Rectal smooth muscle tissue (tissue), 1 donor: Measurements from ENCODE around the gene IFI27.
A peak's percentile ranks its signal among the peaks of the same experiment; 100 is the strongest.
"Not testable (repeated sequence)": the region's sequence is repeated elsewhere in the genome, so short reads cannot be mapped to it uniquely, and the experiment has no call there.

Experiments used
- H3K27ac ChIP-seq: one replicate; pipeline ENCODE4 v1.7.0; 2013; ENCODE audit warnings: low read depth, low read length, inconsistent platforms
- H3K27me3 ChIP-seq: one replicate; pipeline ENCODE4 v1.7.0; 2013; ENCODE audit warnings: low read length; ENCODE audit not compliant: control insufficient read depth, insufficient read depth
- H3K36me3 ChIP-seq: one replicate; pipeline ENCODE4 v1.7.0; 2013; ENCODE audit warnings: low read length; ENCODE audit not compliant: control insufficient read depth, insufficient read depth
- H3K4me1 ChIP-seq: one replicate; pipeline ENCODE4 v1.7.0; 2013; ENCODE audit warnings: low read length; ENCODE audit not compliant: control insufficient read depth, insufficient read depth
- H3K4me3 ChIP-seq: one replicate; pipeline ENCODE4 v1.7.0; 2013; ENCODE audit warnings: low read length
- H3K9ac ChIP-seq: one replicate; pipeline ENCODE4 v1.7.0; 2013; ENCODE audit warnings: low read length

IFI27 gene

DNA sequence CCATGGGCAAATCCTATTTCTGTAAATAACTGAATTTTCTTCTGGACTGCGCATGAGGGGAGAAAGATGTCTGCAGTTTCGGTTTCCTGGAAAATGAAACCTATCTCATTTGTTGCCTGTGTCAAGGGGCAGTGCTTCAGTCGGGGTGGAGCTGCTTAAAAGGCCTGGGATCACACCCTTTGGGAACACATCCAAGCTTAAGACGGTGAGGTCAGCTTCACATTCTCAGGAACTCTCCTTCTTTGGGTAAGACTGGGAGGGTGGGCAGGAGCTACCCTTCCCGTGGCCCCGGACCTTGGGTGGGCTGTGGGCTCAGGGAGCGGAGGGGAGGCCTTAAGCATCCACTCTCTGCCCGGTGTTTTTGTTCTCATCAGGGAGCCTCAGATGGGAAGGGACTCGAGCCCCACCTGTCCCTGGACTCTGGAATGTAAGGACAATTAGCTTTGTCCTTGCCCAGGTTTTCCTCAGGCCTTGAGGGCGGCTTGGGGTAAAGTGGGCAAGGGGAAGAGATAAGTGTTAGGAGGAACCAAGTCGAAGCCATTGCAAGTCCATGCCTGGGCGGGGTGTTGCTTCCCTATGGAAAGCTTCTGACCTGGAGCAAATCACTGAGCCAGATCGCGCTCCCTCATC, at the start of gene IFI27:
Gene IFI27 (plus strand): TSS at position 185 of the 630 bp plus-strand sequence.
- peak within 1 kb of the TSS; percentile 48 for H3K27ac ChIP-seq
- H3K4me3 ChIP-seq = peak within 1 kb of the TSS; percentile 67
- peak within 1 kb of the TSS; percentile 32 for H3K9ac ChIP-seq
- H3K27me3 ChIP-seq = no peaks in the 10 kb centered on the region
- no peaks in the 10 kb centered on the region for H3K4me1 ChIP-seq
- H3K36me3 ChIP-seq = no peaks in the 10 kb centered on the region

- peaks cover 39% of the 10 kb centered on the region for H3K36me3 ChIP-seq
- H3K27me3 ChIP-seq = no peaks in the 10 kb centered on the region
- H3K4me3 ChIP-seq = no peak overlapping the region
- H3K27ac ChIP-seq = no peak overlapping the region
- no peak overlapping the region for H3K9ac ChIP-seq
- peaks cover 7% of the 10 kb centered on the region for H3K4me1 ChIP-seq
Measured at GRCh38 chr14:94062344-94062940, 48.1 kb upstream of the IFI27 start.

GRCh38 chr14:94066089-94066676, 44.4 kb upstream of the IFI27 start:
- H3K27ac ChIP-seq = no peak overlapping the region
- H3K36me3 ChIP-seq = peaks cover 8% of the 10 kb centered on the region
- no peak overlapping the region for H3K9ac ChIP-seq
- no peak overlapping the region for H3K4me3 ChIP-seq
- H3K4me1 ChIP-seq = peaks cover 7% of the 10 kb centered on the region
- no peaks in the 10 kb centered on the region for H3K27me3 ChIP-seq

DNA sequence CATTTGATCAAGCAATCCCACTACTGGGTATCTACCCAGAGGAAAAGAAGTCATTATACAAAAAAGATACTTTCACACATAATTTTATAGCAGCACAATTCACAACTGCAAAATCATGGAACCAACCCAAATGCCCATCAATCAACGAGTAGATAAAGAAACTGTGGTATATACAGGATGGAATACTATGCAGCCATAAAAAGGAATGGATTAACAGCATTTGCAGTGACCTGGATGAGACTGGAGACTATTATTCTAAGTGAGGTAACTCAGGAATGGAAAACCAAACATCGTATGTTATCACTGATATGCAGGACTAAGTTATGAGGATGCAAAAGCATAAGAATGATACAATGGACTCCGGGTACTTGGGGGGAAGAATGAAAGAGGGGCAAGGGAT, 38.5 kb upstream of the IFI27 start:
- H3K27ac ChIP-seq, H3K9ac ChIP-seq, H3K4me1 ChIP-seq, H3K36me3 ChIP-seq, H3K27me3 ChIP-seq, H3K4me3 ChIP-seq: not testable (repeated sequence)

DNA sequence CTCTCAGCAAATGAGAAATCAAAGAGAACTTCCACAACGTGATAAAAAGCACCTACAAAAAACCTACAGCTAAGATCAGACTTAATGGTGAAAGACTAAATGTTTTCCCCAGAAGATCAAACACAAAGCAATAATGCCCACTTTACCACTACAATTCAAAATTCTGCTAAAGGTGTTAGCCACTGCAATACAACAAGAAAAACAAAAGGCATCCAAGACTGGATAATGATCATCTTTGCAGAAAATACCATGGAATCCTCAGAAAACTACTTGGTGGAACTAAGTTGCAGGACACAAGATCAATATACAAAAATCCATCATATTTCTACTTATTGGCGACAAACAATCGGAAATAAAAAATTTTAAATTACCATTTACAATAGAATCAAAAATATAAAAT, 36.0 kb upstream of the IFI27 start:
- Histone ChIP-seq H3K27ac (no peak overlapping the region), H3K4me1 (peaks cover 22% of the 10 kb centered on the region), H3K9ac (no peak overlapping the region), H3K36me3 (peaks cover 14% of the 10 kb centered on the region), H3K4me3 (no peak overlapping the region), H3K27me3 (no peaks in the 10 kb centered on the region)

DNA sequence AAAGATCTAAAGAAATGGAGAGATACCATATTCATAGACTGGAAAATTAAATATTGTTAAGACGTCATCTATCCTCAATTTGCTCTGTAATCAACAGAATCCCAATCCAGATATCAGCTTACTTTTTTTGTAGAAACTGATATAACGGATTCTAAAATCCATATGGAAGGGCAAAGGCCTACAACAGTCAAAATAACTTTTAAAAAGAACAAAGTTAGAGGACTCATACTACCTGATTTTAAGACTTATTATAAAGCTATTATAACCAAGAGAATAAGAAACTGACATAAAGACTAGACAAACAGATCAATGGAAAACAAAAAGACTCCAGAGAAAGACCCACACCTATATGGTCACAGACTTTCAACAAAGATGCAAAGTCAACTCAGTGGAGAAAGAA, 35.5 kb upstream of the IFI27 start:
- no peak overlapping the region for H3K4me3 ChIP-seq

DNA sequence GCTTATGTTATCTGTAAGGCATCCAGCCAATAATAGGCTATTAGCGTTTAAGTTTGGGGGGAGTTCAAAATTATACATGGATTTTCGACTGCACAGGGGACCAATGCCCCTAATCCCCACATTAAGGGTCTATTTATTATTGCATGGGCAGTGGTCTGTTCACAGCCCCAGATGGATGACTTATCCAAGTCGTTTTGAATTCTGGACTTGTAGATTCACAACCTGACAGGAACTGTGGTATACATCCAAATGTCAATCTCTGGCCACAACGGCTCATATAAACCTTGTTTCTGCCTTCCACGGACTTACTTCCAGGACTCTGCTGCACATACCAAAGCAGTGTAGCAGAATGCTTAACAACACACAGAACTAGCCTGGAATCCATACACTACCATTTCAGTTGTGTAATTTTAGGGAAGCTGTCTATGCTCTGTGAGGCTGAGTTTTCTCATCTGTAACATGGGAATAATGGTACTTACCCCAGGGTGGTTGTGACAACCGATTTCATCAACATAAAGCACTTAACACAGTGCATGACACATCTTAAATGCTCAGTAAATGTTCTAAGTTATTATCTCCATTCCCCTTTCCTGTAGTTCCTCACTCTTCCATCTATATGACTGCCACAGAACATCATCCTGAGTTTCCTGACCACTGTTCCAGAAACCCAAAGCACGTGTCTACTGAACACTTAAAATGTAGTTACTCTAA, 33.3 kb upstream of the IFI27 start:
- Histone ChIP-seq H3K4me1 (peaks cover 25% of the 10 kb centered on the region), H3K4me3 (peak overlapping the region; percentile 40), H3K27me3 (no peaks in the 10 kb centered on the region), H3K36me3 (peaks cover 14% of the 10 kb centered on the region), H3K27ac (no peak overlapping the region), H3K9ac (no peak overlapping the region)

More for the DNA sequence above, 35.5 kb upstream of the IFI27 start:
- Histone ChIP-seq H3K27me3 (no peaks in the 10 kb centered on the region), H3K9ac (no peak overlapping the region), H3K4me1 (peaks cover 25% of the 10 kb centered on the region), H3K27ac (no peak overlapping the region), H3K36me3 (peaks cover 14% of the 10 kb centered on the region)

GRCh38 chr14:94077823-94078222, 32.7 kb upstream of the IFI27 start:
- Histone ChIP-seq H3K36me3 (peaks cover 14% of the 10 kb centered on the region), H3K27ac (no peak overlapping the region), H3K9ac (no peak overlapping the region), H3K4me3 (peak overlapping the region; percentile 85), H3K4me1 (peaks cover 25% of the 10 kb centered on the region), H3K27me3 (no peaks in the 10 kb centered on the region)

- Histone ChIP-seq H3K4me1 (peaks cover 25% of the 10 kb centered on the region), H3K9ac (peak overlapping the region; percentile 82), H3K36me3 (peaks cover 14% of the 10 kb centered on the region)
Measured at GRCh38 chr14:94079891-94080620, 30.5 kb upstream of the IFI27 start.

DNA sequence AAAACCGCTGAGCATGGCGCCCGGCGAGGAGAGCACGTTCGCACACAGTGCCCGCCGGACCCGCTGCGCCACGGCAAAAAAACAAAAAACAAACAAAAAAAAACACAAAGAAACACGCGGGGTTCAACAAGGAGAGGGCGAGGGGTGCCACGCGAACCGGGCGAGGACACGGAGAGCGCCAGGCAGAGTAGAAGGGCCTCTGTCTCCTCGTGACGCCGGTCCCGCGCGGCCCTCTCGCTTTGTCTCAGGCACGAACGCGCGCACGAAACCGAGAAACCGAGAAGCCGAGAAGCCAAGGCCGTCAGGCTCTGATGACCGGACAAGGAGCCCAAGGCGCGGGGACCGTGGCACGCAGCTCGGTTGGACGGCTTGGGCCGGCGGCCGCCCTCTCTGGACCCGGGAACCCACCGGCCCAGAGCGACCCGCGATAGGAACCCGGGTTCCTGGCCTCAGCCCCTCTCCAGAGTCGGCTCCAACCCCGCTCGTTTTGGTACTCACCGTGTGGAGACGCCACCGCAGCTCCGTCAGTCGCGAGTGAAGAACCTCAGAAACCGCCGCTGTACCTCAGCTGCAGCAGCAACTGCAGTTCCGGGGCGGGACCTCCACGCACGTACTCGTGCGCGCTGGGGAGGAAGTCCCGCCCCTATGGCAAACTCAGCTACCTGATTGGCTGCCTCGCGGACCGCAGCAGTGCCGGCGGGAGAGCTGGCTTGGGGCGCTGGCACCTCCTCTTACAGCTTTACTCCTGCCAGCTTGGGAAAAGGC, 29.7 kb upstream of the IFI27 start, which contains the start of the genes DDX24 and IFI27L1:
Gene DDX24 (minus strand): TSS at position 582 of the 765 bp plus-strand sequence. CDS start 1,460 bp downstream, outside the sequence.
Gene IFI27L1 (plus strand): TSS at position 690 of the 765 bp plus-strand sequence. CDS start 15,628 bp downstream, outside the sequence.
- Histone ChIP-seq H3K36me3 (peaks cover 14% of the 10 kb centered on the region), H3K4me1 (peaks cover 25% of the 10 kb centered on the region), H3K4me3 (peak within 1 kb of the TSS; percentile 85), H3K9ac (peak within 1 kb of the TSS; percentile 82), H3K27ac (peak within 1 kb of the TSS; percentile 91), H3K27me3 (no peaks in the 10 kb centered on the region)

More at GRCh38 chr14:94079891-94080620, 30.5 kb upstream of the IFI27 start:
- Histone ChIP-seq H3K4me3 (peak overlapping the region; percentile 85), H3K27me3 (no peaks in the 10 kb centered on the region), H3K27ac (peak overlapping the region; percentile 91)

- H3K27me3 ChIP-seq = no peaks in the 10 kb centered on the region
- H3K27ac ChIP-seq = peak overlapping the region; percentile 91
- peaks cover 25% of the 10 kb centered on the region for H3K4me1 ChIP-seq
- peaks cover 14% of the 10 kb centered on the region for H3K36me3 ChIP-seq
- H3K9ac ChIP-seq = peak overlapping the region; percentile 20
- peak overlapping the region; percentile 85 for H3K4me3 ChIP-seq
Measured at GRCh38 chr14:94081386-94081820, 29.1 kb upstream of the IFI27 start.
